GM12878 (cell line): ENCODE results near the gene ADAMTS16.

Source experiments
- ATF7 ChIP-seq: fragments of 450-650 bp; IDR thresholded peaks from 2 replicates; pipeline ENCODE4 v1.6.1; 2016; ENCODE audit warnings: low read depth, mild to moderate bottlenecking
- CBFB ChIP-seq: IDR thresholded peaks from 2 replicates; pipeline ENCODE4 v1.6.1; 2016; ENCODE audit warnings: antibody characterized with exemption, low read depth
- CEBPB ChIP-seq, 2 experiments: fragments of 150-350 bp in 1 of 2; IDR thresholded peaks; 2 replicates each; pipeline ENCODE4 v1.6.1; 2012 to 2014; ENCODE audit warnings: low read depth in 2 of 2, low read length in 2 of 2, borderline replicate concordance in 1 of 2, inconsistent platforms in 1 of 2
- CHD2 ChIP-seq: IDR thresholded peaks from 2 replicates; pipeline ENCODE4 v1.6.1; 2011; ENCODE audit warnings: low read depth, low read length, improper control_type of control experiment, borderline replicate concordance
- HDGF ChIP-seq: fragments of 450-650 bp; IDR thresholded peaks from 2 replicates; pipeline ENCODE4 v1.6.1; 2016; ENCODE audit warnings: antibody characterized with exemption
- POLR2A ChIP-seq: IDR thresholded peaks from 2 replicates; pipeline ENCODE4 v1.6.1; 2011; ENCODE audit warnings: low read depth, mild to moderate bottlenecking, low read length
- RAD21 ChIP-seq: IDR thresholded peaks from 2 replicates; pipeline ENCODE4 v1.6.1; 2011; ENCODE audit warnings: mild to moderate bottlenecking, low read depth, low read length, moderate library complexity; ENCODE audit not compliant: insufficient read depth
- SIN3A ChIP-seq: IDR thresholded peaks from 2 replicates; pipeline ENCODE4 v1.6.1; 2012; ENCODE audit warnings: low read depth, low read length, improper control_type of control experiment
- TF ChIP-seq, protein P1 (sequence below), 3 experiments: IDR thresholded peaks in 2 of 3; conservative IDR thresholded peaks in 1 of 3; 2 replicates each; pipeline ENCODE4 v1.5.1; 2011; ENCODE audit warnings: low read depth in 3 of 3, low read length in 3 of 3, mild to moderate bottlenecking in 3 of 3, control low read depth in 2 of 3, moderate library complexity in 2 of 3, inconsistent platforms in 1 of 3, mixed read lengths in 1 of 3; ENCODE audit not compliant: control insufficient read depth in 2 of 3, insufficient read depth in 1 of 3; ENCODE audit errors: extremely low read depth in 1 of 3
- TF ChIP-seq, protein P2 (sequence below): IDR thresholded peaks from 2 replicates; pipeline ENCODE4 v1.6.1; 2011; ENCODE audit warnings: borderline replicate concordance, low read depth, mild to moderate bottlenecking, moderate library complexity, mixed read lengths, low read length; ENCODE audit not compliant: insufficient read depth; ENCODE audit errors: extremely low read length
- TF ChIP-seq, protein P3 (sequence below): IDR thresholded peaks from 2 replicates; pipeline ENCODE4 v1.6.1; 2011; ENCODE audit warnings: low read depth, low read length, improper control_type of control experiment, borderline replicate concordance
- TF ChIP-seq, protein P4 (sequence below): IDR thresholded peaks from 2 replicates; pipeline ENCODE4 v1.6.1; 2012; ENCODE audit warnings: mild to moderate bottlenecking, low read depth, low read length
- TF ChIP-seq, protein P5 (sequence below): IDR thresholded peaks from 2 replicates; pipeline ENCODE4 v1.6.1; 2011; ENCODE audit warnings: borderline replicate concordance, low read depth, mild to moderate bottlenecking, moderate library complexity, low read length; ENCODE audit not compliant: insufficient read depth, poor library complexity, severe bottlenecking
- TF ChIP-seq, protein P6 (sequence below): fragments of 450-650 bp; IDR thresholded peaks from 2 replicates; pipeline ENCODE4 v1.6.1; 2018; ENCODE audit warnings: mild to moderate bottlenecking, low read depth, moderate library complexity; ENCODE audit not compliant: partially characterized antibody

DNA sequence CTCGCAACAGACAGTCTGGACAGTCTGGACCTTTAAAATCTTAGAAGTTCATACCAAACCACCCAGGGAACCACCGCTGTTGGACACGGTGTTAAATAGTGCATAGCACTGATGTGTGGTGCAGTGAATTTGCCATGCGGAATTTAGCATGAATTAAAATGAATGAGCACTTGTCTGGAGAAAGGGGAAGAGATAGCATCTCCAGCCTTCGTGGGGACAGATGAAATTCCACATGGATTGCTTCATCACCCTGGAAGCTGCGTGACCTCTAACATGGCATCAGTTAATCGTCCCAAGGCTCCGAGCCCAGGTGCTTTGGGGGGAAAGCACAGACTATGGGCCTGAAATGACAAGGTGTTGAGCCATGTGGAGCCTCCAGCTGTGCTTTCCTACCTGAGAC lies 91.4 kb downstream of the ADAMTS16 start:
- TF ChIP-seq POLR2A (no peak), ATF7 (no peak), CHD2 (no peak), HDGF (no peak), RAD21 (no peak), CBFB (no peak), CEBPB (IDR thresholded peaks at IDR 0.05; ENCODE audit: borderline replicate concordance in 1 of 2, low read depth in 2 of 2, low read length in 2 of 2) (no peak), SIN3A (no peak)
- TF ChIP-seq, protein P1, sequence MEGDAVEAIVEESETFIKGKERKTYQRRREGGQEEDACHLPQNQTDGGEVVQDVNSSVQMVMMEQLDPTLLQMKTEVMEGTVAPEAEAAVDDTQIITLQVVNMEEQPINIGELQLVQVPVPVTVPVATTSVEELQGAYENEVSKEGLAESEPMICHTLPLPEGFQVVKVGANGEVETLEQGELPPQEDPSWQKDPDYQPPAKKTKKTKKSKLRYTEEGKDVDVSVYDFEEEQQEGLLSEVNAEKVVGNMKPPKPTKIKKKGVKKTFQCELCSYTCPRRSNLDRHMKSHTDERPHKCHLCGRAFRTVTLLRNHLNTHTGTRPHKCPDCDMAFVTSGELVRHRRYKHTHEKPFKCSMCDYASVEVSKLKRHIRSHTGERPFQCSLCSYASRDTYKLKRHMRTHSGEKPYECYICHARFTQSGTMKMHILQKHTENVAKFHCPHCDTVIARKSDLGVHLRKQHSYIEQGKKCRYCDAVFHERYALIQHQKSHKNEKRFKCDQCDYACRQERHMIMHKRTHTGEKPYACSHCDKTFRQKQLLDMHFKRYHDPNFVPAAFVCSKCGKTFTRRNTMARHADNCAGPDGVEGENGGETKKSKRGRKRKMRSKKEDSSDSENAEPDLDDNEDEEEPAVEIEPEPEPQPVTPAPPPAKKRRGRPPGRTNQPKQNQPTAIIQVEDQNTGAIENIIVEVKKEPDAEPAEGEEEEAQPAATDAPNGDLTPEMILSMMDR (IDR thresholded peaks at IDR 0.05 in 2 of 3, conservative IDR thresholded peaks at IDR 0.05 in 1 of 3; ENCODE audit: control insufficient read depth in 2 of 3, extremely low read depth in 1 of 3, insufficient read depth in 1 of 3, low read depth in 3 of 3, low read length in 3 of 3): no peak
- TF ChIP-seq, protein P2, sequence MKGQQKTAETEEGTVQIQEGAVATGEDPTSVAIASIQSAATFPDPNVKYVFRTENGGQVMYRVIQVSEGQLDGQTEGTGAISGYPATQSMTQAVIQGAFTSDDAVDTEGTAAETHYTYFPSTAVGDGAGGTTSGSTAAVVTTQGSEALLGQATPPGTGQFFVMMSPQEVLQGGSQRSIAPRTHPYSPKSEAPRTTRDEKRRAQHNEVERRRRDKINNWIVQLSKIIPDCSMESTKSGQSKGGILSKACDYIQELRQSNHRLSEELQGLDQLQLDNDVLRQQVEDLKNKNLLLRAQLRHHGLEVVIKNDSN: no peak
- TF ChIP-seq, protein P3, sequence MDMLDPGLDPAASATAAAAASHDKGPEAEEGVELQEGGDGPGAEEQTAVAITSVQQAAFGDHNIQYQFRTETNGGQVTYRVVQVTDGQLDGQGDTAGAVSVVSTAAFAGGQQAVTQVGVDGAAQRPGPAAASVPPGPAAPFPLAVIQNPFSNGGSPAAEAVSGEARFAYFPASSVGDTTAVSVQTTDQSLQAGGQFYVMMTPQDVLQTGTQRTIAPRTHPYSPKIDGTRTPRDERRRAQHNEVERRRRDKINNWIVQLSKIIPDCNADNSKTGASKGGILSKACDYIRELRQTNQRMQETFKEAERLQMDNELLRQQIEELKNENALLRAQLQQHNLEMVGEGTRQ: no peak
- TF ChIP-seq, protein P4, sequence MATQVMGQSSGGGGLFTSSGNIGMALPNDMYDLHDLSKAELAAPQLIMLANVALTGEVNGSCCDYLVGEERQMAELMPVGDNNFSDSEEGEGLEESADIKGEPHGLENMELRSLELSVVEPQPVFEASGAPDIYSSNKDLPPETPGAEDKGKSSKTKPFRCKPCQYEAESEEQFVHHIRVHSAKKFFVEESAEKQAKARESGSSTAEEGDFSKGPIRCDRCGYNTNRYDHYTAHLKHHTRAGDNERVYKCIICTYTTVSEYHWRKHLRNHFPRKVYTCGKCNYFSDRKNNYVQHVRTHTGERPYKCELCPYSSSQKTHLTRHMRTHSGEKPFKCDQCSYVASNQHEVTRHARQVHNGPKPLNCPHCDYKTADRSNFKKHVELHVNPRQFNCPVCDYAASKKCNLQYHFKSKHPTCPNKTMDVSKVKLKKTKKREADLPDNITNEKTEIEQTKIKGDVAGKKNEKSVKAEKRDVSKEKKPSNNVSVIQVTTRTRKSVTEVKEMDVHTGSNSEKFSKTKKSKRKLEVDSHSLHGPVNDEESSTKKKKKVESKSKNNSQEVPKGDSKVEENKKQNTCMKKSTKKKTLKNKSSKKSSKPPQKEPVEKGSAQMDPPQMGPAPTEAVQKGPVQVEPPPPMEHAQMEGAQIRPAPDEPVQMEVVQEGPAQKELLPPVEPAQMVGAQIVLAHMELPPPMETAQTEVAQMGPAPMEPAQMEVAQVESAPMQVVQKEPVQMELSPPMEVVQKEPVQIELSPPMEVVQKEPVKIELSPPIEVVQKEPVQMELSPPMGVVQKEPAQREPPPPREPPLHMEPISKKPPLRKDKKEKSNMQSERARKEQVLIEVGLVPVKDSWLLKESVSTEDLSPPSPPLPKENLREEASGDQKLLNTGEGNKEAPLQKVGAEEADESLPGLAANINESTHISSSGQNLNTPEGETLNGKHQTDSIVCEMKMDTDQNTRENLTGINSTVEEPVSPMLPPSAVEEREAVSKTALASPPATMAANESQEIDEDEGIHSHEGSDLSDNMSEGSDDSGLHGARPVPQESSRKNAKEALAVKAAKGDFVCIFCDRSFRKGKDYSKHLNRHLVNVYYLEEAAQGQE: no peak
- TF ChIP-seq, protein P5, sequence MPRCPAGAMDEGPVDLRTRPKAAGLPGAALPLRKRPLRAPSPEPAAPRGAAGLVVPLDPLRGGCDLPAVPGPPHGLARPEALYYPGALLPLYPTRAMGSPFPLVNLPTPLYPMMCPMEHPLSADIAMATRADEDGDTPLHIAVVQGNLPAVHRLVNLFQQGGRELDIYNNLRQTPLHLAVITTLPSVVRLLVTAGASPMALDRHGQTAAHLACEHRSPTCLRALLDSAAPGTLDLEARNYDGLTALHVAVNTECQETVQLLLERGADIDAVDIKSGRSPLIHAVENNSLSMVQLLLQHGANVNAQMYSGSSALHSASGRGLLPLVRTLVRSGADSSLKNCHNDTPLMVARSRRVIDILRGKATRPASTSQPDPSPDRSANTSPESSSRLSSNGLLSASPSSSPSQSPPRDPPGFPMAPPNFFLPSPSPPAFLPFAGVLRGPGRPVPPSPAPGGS: no peak
- TF ChIP-seq, protein P6, sequence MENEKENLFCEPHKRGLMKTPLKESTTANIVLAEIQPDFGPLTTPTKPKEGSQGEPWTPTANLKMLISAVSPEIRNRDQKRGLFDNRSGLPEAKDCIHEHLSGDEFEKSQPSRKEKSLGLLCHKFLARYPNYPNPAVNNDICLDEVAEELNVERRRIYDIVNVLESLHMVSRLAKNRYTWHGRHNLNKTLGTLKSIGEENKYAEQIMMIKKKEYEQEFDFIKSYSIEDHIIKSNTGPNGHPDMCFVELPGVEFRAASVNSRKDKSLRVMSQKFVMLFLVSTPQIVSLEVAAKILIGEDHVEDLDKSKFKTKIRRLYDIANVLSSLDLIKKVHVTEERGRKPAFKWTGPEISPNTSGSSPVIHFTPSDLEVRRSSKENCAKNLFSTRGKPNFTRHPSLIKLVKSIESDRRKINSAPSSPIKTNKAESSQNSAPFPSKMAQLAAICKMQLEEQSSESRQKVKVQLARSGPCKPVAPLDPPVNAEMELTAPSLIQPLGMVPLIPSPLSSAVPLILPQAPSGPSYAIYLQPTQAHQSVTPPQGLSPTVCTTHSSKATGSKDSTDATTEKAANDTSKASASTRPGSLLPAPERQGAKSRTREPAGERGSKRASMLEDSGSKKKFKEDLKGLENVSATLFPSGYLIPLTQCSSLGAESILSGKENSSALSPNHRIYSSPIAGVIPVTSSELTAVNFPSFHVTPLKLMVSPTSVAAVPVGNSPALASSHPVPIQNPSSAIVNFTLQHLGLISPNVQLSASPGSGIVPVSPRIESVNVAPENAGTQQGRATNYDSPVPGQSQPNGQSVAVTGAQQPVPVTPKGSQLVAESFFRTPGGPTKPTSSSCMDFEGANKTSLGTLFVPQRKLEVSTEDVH: no peak
